A549 (cell line): Measurements from ENCODE around the gene STAMBPL1.

Experiments used
- CTCF ChIP-seq: fragments of >200 bp; sonication (Bioruptor Twin); formaldehyde crosslinking; IDR thresholded peaks from 3 replicates; pipeline ENCODE4 v1.5.1; 2016
- EP300 ChIP-seq, 2 experiments: fragments of >200 bp; sonication (Bioruptor Twin); formaldehyde crosslinking; IDR thresholded peaks; 2 replicates in 1 of 2; 3 replicates in 1 of 2; pipeline ENCODE4 v1.6.1; 2016 to 2017
- KDM1A ChIP-seq: fragments of 200-600 bp; sonication (generic); IDR thresholded peaks from 2 replicates; pipeline ENCODE4 v1.6.1; 2016; ENCODE audit warnings: low read depth, mild to moderate bottlenecking
- POLR2AphosphoS2 ChIP-seq: conservative IDR thresholded peaks from 2 replicates; pipeline ENCODE4 v1.6.1; 2012; ENCODE audit warnings: low read length, improper control_type of control experiment, inconsistent platforms
- RAD21 ChIP-seq, 2 experiments: fragments of >200 bp in 1 of 2; sonication (Bioruptor Twin) in 1 of 2; formaldehyde crosslinking in 1 of 2; IDR thresholded peaks in 1 of 2; conservative IDR thresholded peaks in 1 of 2; 2 replicates in 1 of 2; 3 replicates in 1 of 2; pipeline ENCODE4 v1.6.1; 2012 to 2018; ENCODE audit warnings: inconsistent platforms in 1 of 2
- TF ChIP-seq, protein P1 (sequence below): fragments of 450-650 bp; IDR thresholded peaks from 2 replicates; pipeline ENCODE4 v1.6.1; 2014; ENCODE audit warnings: antibody characterized with exemption

DNA sequence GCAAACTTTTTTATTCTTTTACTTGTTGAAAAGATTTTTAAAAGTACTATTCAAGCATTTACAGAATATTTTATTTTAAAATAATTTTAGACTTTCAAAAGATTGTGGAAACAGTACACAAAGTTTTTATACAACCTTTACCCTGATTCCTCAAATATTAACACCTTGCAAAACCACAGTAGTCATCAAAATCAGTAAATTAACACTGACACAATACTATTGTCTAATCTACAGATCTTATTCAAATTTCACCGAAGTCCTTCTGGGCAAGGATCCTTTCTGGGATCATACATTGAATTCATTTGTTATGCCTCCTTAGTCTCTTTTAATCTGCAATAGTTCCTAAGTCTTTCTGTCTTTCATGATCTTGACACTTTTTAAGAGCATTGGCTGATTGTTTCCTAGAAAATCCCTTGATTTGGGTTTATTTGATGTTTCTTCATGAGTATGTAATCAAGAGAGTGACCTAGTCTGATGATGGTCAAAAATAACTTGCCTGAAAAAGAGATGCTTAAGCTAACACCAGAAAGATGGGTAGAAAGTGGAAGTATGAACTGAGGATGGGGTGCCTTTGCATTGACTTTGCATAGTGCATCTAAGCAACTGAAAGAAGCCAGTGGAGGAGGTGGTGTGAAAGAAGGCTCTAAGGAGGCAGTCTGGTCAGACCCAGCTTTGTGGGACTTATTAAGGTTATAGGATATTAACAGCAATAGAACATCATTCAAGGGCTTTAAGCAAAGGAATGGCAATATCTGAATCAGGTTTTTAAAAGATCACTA lies 9.7 kb downstream of the STAMBPL1 start:
- TF ChIP-seq POLR2AphosphoS2 (no peak), CTCF (no peak), KDM1A (no peak), RAD21 (conservative IDR thresholded peaks at IDR 0.05 in 1 of 2, IDR thresholded peaks at IDR 0.05 in 1 of 2) (no peak), EP300 (IDR thresholded peaks at IDR 0.05) (no peak)
- TF ChIP-seq, protein P1, sequence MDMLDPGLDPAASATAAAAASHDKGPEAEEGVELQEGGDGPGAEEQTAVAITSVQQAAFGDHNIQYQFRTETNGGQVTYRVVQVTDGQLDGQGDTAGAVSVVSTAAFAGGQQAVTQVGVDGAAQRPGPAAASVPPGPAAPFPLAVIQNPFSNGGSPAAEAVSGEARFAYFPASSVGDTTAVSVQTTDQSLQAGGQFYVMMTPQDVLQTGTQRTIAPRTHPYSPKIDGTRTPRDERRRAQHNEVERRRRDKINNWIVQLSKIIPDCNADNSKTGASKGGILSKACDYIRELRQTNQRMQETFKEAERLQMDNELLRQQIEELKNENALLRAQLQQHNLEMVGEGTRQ: no peak
